HepG2 (cell line): ENCODE measurements around the gene TRAPPC4. TPM values are rescaled to one million over a fixed set of nuclear protein-coding genes. Genes with fewer than 3 reads are reported as not detected.
A peak's percentile ranks its signal among the peaks of the same experiment; 100 is the strongest.

ENCODE experiments used
- AGO1 ChIP-seq: fragments of 200-400 bp; formaldehyde crosslinking; IDR thresholded peaks from 2 replicates; pipeline ENCODE4 v1.6.1; 2017; ENCODE audit warnings: mild to moderate bottlenecking, low read depth, low read length, moderate library complexity; ENCODE audit not compliant: poor library complexity, severe bottlenecking
- CSRNP2 ChIP-seq: sonication (generic); formaldehyde crosslinking; conservative IDR thresholded peaks from 2 replicates; pipeline ENCODE4 v1.8.0; 2022; ENCODE audit warnings: low read depth, missing genetic modification reagents
- ETV6 ChIP-seq: sonication (generic); formaldehyde crosslinking; conservative IDR thresholded peaks from 2 replicates; pipeline ENCODE4 v1.4.0; 2020; ENCODE audit warnings: missing genetic modification reagents
- KLF16 ChIP-seq, 2 experiments: sonication (generic) in 1 of 2; formaldehyde crosslinking in 1 of 2; IDR thresholded peaks; 2 replicates each; pipeline versions ENCODE4 v1.6.1 to v1.8.0; 2016 to 2023; ENCODE audit warnings: missing genetic modification reagents in 2 of 2, missing compliant biosample characterization in 1 of 2
- MED13 ChIP-seq: sonication (generic); formaldehyde crosslinking; IDR thresholded peaks from 2 replicates; pipeline ENCODE4 v1.5.0; 2020; ENCODE audit warnings: missing genetic modification reagents
- MIER3 ChIP-seq: IDR thresholded peaks from 2 replicates; pipeline ENCODE4 v1.6.1; 2016; ENCODE audit warnings: missing compliant biosample characterization, borderline replicate concordance
- NFE2L1 ChIP-seq: sonication (generic); formaldehyde crosslinking; IDR thresholded peaks from 2 replicates; pipeline ENCODE4 v1.4.0; 2020; ENCODE audit warnings: missing genetic modification reagents, mild to moderate bottlenecking, borderline replicate concordance
- NONO ChIP-seq, 2 experiments: fragments of 450-650 bp in 1 of 2; sonication (generic) in 1 of 2; formaldehyde crosslinking in 1 of 2; IDR thresholded peaks in 1 of 2; conservative IDR thresholded peaks in 1 of 2; 2 replicates each; pipeline versions ENCODE4 v1.6.1 to v1.8.0; 2017 to 2022; ENCODE audit warnings: mild to moderate bottlenecking in 1 of 2, missing genetic modification reagents in 1 of 2, moderate library complexity in 1 of 2
- PREB ChIP-seq: sonication (generic); formaldehyde crosslinking; IDR thresholded peaks from 2 replicates; pipeline ENCODE4 v1.4.0; 2020; ENCODE audit warnings: missing genetic modification reagents
- ZHX2 ChIP-seq, 2 experiments: sonication (generic) in 1 of 2; formaldehyde crosslinking in 1 of 2; IDR thresholded peaks; 2 replicates each; pipeline versions ENCODE4 v1.6.1 to v1.9.0; 2014 to 2022; ENCODE audit warnings: antibody characterized with exemption in 1 of 2, borderline replicate concordance in 1 of 2, inconsistent platforms in 1 of 2, low read depth in 1 of 2, missing genetic modification reagents in 1 of 2
- ZNF713 ChIP-seq: sonication (generic); formaldehyde crosslinking; IDR thresholded peaks from 2 replicates; pipeline ENCODE4 v1.4.0; 2020; ENCODE audit warnings: mild to moderate bottlenecking, missing genetic modification reagents
- ZNF749 ChIP-seq: sonication (generic); formaldehyde crosslinking; IDR thresholded peaks from 2 replicates; pipeline ENCODE4 v1.8.0; 2022; ENCODE audit warnings: mild to moderate bottlenecking, missing genetic modification reagents, moderate library complexity, borderline replicate concordance
- ZSCAN29 ChIP-seq: sonication (generic); formaldehyde crosslinking; conservative IDR thresholded peaks from 2 replicates; pipeline ENCODE4 v1.4.0; 2020; ENCODE audit warnings: mild to moderate bottlenecking, missing genetic modification reagents
- polyA plus RNA-seq, 8 experiments: library from polyadenylated mRNA; depleted of rRNA in 3 of 8; stranded (reverse) in 7 of 8; unstranded in 1 of 8; fragments of >200 nt; fragmentation: Illumina TruSeq in 4 of 8; extraction: Trizol in 4 of 8; gene quantifications; 2 replicates each; pipeline versions ENCODE4 v1.2.1 to v1.2.3, GENCODE V29; 2011 to 2016; ENCODE audit warnings: low read depth in 4 of 8, missing spikeins in 1 of 8, mixed read lengths in 1 of 8; ENCODE audit not compliant: insufficient read depth in 1 of 8
- total RNA-seq, 5 experiments: library from RNA; depleted of rRNA; stranded (reverse); fragments of >200 nt; fragmentation: Illumina TruSeq; extraction: Trizol; gene quantifications; 2 replicates each; pipeline ENCODE4 v1.2.3, GENCODE V29; 2016; ENCODE audit warnings: low read depth in 1 of 5
- TF ChIP-seq, protein P1 (sequence below): sonication (generic); formaldehyde crosslinking; IDR thresholded peaks from 2 replicates; pipeline ENCODE4 v1.4.0; 2020; ENCODE audit warnings: missing genetic modification reagents
- TF ChIP-seq, protein P2 (sequence below): sonication (generic); formaldehyde crosslinking; IDR thresholded peaks from 2 replicates; pipeline ENCODE4 v1.4.0; 2020; ENCODE audit warnings: missing genetic modification reagents

Gene TRAPPC4
- total and polyA plus RNA-seq, 2 of the 13 experiments (the other 11 are each of a cell fraction or from before 2014, with no cell fraction given), result 97.4 to 140 TPM

DNA sequence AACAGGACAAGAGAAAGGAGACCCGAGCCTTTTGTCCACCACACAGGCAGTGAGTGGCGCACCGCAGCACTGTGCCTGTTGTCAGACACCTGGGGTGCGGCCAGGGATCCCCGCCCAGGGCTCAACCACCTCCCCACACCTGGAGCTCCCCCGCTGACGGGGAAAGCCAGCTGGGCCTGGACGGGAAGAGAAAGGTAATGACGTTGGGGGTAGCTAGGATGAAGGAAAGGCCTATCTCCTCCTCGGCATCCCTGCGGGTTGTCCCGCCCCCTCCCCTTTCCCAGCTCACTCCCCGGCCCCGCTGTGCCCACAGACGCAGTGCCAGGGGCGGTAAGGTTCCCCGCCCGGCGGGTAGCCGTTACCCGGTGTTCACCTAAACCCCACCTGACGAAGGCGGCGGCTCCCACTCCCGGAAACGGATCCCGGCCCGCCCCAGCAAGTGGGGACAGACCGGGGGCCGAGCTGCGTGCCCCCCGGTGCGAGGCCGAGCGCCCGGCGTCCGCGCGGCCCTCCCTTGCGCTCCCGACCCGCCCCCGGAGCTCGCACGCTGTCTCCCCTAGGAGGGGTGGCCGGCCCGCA, 37.9 kb downstream of the TRAPPC4 start (continued):
- no peak for TF ChIP-seq ZHX2 (IDR thresholded peaks at IDR 0.05; ENCODE audit: low read depth)
- no peak for TF ChIP-seq ZHX2 (CRISPR knock-in tag; IDR thresholded peaks at IDR 0.05; ENCODE audit: borderline replicate concordance)
- no peak for TF ChIP-seq NONO (IDR thresholded peaks at IDR 0.05)
- no peak for TF ChIP-seq NONO (CRISPR knock-in tag; conservative IDR thresholded peaks at IDR 0.05)
- no peak for TF ChIP-seq PREB (CRISPR knock-in tag)
- TF ChIP-seq MED13 (CRISPR knock-in tag), result no peak
- TF ChIP-seq, protein P1, sequence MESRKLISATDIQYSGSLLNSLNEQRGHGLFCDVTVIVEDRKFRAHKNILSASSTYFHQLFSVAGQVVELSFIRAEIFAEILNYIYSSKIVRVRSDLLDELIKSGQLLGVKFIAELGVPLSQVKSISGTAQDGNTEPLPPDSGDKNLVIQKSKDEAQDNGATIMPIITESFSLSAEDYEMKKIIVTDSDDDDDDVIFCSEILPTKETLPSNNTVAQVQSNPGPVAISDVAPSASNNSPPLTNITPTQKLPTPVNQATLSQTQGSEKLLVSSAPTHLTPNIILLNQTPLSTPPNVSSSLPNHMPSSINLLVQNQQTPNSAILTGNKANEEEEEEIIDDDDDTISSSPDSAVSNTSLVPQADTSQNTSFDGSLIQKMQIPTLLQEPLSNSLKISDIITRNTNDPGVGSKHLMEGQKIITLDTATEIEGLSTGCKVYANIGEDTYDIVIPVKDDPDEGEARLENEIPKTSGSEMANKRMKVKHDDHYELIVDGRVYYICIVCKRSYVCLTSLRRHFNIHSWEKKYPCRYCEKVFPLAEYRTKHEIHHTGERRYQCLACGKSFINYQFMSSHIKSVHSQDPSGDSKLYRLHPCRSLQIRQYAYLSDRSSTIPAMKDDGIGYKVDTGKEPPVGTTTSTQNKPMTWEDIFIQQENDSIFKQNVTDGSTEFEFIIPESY (CRISPR knock-in tag), result no peak
- TF ChIP-seq AGO1, result no peak
- TF ChIP-seq CSRNP2 (CRISPR knock-in tag), result no peak
- TF ChIP-seq NFE2L1 (CRISPR knock-in tag), result 0 out of 2 replicates have a peak, but pooled peaks have one; percentile 23
- TF ChIP-seq KLF16 (CRISPR knock-in tag; IDR thresholded peaks at IDR 0.05), result no peak
- TF ChIP-seq ZNF713 (CRISPR knock-in tag), result 0 out of 2 replicates have a peak, but pooled peaks have one; percentile 42
- TF ChIP-seq, protein P2, sequence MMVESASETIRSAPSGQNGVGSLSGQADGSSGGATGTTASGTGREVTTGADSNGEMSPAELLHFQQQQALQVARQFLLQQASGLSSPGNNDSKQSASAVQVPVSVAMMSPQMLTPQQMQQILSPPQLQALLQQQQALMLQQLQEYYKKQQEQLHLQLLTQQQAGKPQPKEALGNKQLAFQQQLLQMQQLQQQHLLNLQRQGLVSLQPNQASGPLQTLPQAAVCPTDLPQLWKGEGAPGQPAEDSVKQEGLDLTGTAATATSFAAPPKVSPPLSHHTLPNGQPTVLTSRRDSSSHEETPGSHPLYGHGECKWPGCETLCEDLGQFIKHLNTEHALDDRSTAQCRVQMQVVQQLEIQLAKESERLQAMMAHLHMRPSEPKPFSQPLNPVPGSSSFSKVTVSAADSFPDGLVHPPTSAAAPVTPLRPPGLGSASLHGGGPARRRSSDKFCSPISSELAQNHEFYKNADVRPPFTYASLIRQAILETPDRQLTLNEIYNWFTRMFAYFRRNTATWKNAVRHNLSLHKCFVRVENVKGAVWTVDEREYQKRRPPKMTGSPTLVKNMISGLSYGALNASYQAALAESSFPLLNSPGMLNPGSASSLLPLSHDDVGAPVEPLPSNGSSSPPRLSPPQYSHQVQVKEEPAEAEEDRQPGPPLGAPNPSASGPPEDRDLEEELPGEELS (CRISPR knock-in tag), result 0 out of 2 replicates have a peak, but pooled peaks have one; percentile 24
- TF ChIP-seq ZNF749 (CRISPR knock-in tag), result no peak
- TF ChIP-seq ETV6 (CRISPR knock-in tag), result peak; percentile 83; the same call in 1 of the 2 replicates
- TF ChIP-seq MIER3 (CRISPR knock-in tag), result no peak
- TF ChIP-seq ZSCAN29 (CRISPR knock-in tag), result no peak
